Hepatocyte (in vitro differentiated cells): ENCODE data around the gene TIRAP.

ENCODE experiments used
- EZH2 ChIP-seq: fragments of 200-600 bp; sonication (generic); IDR thresholded peaks from 2 replicates; pipeline ENCODE4 v1.6.1; 2016; ENCODE audit warnings: antibody characterized with exemption, mild to moderate bottlenecking, borderline replicate concordance
- EZH2phosphoT487 ChIP-seq: fragments of 200-600 bp; sonication (generic); IDR thresholded peaks from one replicate; pipeline ENCODE4 v1.6.1; 2018; ENCODE audit warnings: antibody characterized with exemption, mild to moderate bottlenecking, low read depth, moderate library complexity; ENCODE audit not compliant: unreplicated experiment, severe bottlenecking
- TF ChIP-seq, protein P1 (sequence below): fragments of 200-600 bp; sonication (generic); IDR thresholded peaks from 2 replicates; pipeline ENCODE4 v1.5.1; 2016; ENCODE audit warnings: antibody characterized with exemption, mild to moderate bottlenecking; ENCODE audit not compliant: poor library complexity

GRCh38 chr11:126256216-126256615 is 26.7 kb upstream of the TIRAP start:
- TF ChIP-seq, protein P1, sequence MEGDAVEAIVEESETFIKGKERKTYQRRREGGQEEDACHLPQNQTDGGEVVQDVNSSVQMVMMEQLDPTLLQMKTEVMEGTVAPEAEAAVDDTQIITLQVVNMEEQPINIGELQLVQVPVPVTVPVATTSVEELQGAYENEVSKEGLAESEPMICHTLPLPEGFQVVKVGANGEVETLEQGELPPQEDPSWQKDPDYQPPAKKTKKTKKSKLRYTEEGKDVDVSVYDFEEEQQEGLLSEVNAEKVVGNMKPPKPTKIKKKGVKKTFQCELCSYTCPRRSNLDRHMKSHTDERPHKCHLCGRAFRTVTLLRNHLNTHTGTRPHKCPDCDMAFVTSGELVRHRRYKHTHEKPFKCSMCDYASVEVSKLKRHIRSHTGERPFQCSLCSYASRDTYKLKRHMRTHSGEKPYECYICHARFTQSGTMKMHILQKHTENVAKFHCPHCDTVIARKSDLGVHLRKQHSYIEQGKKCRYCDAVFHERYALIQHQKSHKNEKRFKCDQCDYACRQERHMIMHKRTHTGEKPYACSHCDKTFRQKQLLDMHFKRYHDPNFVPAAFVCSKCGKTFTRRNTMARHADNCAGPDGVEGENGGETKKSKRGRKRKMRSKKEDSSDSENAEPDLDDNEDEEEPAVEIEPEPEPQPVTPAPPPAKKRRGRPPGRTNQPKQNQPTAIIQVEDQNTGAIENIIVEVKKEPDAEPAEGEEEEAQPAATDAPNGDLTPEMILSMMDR, result no peak
- no peak for TF ChIP-seq EZH2phosphoT487
- TF ChIP-seq EZH2, result no peak
